Ishikawa (cell line): ENCODE measurements around the gene SERTAD3.

Source experiments
- CEBPB ChIP-seq: IDR thresholded peaks from 2 replicates; pipeline ENCODE4 v1.6.1; 2012
- CREB1 ChIP-seq: IDR thresholded peaks from 2 replicates; pipeline ENCODE4 v1.6.1; 2012; ENCODE audit warnings: low read depth
- EP300 ChIP-seq: IDR thresholded peaks from 2 replicates; pipeline ENCODE4 v1.6.1; 2012; ENCODE audit warnings: borderline replicate concordance
- MAX ChIP-seq: IDR thresholded peaks from 2 replicates; pipeline ENCODE4 v1.6.1; 2012
- NFIC ChIP-seq: IDR thresholded peaks from 2 replicates; pipeline ENCODE4 v1.6.1; 2012
- RAD21 ChIP-seq: IDR thresholded peaks from 2 replicates; pipeline ENCODE4 v1.6.1; 2012; ENCODE audit warnings: low read depth
- REST ChIP-seq: IDR thresholded peaks from 2 replicates; pipeline ENCODE4 v1.6.1; 2012; ENCODE audit warnings: low read depth, mild to moderate bottlenecking
- TAF1 ChIP-seq: IDR thresholded peaks from 2 replicates; pipeline ENCODE4 v1.6.1; 2012; ENCODE audit warnings: low read depth, mild to moderate bottlenecking
- TEAD4 ChIP-seq: IDR thresholded peaks from 2 replicates; pipeline ENCODE4 v1.6.1; 2012
- YY1 ChIP-seq: IDR thresholded peaks from 2 replicates; pipeline ENCODE4 v1.6.1; 2012; ENCODE audit warnings: low read depth

- TF ChIP-seq TEAD4 (no peak), NFIC (no peak), YY1 (no peak), TAF1 (no peak), EP300 (no peak), CREB1 (no peak), REST (no peak), MAX (no peak), RAD21 (no peak), CEBPB (no peak)
Measured at GRCh38 chr19:40392123-40392522, 52.0 kb downstream of the SERTAD3 start.
